Keratinocyte (primary cell): Measurements from ENCODE around the gene TMX3. TPM values are rescaled to one million over a fixed set of nuclear protein-coding genes. Genes with fewer than 3 reads are reported as not detected.

Experiments
- DNase-seq: peaks from one replicate; pipeline ENCODE4 v3.0.0-alpha.2; 2011; ENCODE audit warnings: low read depth, missing footprints, low spot score
- FAIRE-seq: peaks from 2 replicates; lab custom pipeline; 2011; peaks lifted over from hg19 to GRCh38; lab: Jason Lieb, UNC
- H2AFZ ChIP-seq: 2 replicates; pipeline ENCODE4 v1.6.0; 2012; ENCODE audit warnings: low read length, control low read depth, inconsistent platforms; ENCODE audit not compliant: control insufficient read depth
- H3K27ac ChIP-seq: 2 replicates; pipeline ENCODE4 v1.5.1; 2011; ENCODE audit warnings: low read length; ENCODE audit not compliant: control insufficient read depth, insufficient read depth
- H3K27me3 ChIP-seq: 3 replicates; pipeline ENCODE4 v1.6.0; 2011; ENCODE audit warnings: low read length; ENCODE audit not compliant: control insufficient read depth, insufficient read depth; ENCODE audit errors: extremely low read depth
- H3K36me3 ChIP-seq, 2 experiments: 2 replicates in 1 of 2; 3 replicates in 1 of 2; pipeline ENCODE4 v1.5.1; 2011; ENCODE audit warnings: low read length in 2 of 2, mild to moderate bottlenecking in 1 of 2; ENCODE audit not compliant: control insufficient read depth in 2 of 2, insufficient read depth in 2 of 2; ENCODE audit errors: extremely low read depth in 1 of 2
- H3K4me1 ChIP-seq: 3 replicates; pipeline ENCODE4 v1.5.1; 2011; ENCODE audit warnings: low read length; ENCODE audit not compliant: control insufficient read depth, insufficient read depth; ENCODE audit errors: extremely low read depth
- H3K4me2 ChIP-seq: 3 replicates; pipeline ENCODE4 v1.6.0; 2011; ENCODE audit warnings: low read depth, low read length; ENCODE audit not compliant: control insufficient read depth, insufficient read depth; ENCODE audit errors: extremely low read depth
- H3K4me3 ChIP-seq, 3 experiments: fragments of 200-600 bp in 1 of 3; sonication (generic) in 1 of 3; 2 replicates in 2 of 3; 3 replicates in 1 of 3; pipeline ENCODE4 v1.5.1; 2011 to 2016; ENCODE audit warnings: low read length in 3 of 3, mild to moderate bottlenecking in 3 of 3, control low read depth in 2 of 3, inconsistent platforms in 1 of 3, low read depth in 1 of 3, mixed read lengths in 1 of 3, mixed run types in 1 of 3, moderate library complexity in 1 of 3; ENCODE audit not compliant: control insufficient read depth in 2 of 3, insufficient read depth in 2 of 3; ENCODE audit errors: extremely low read depth in 1 of 3
- H3K79me2 ChIP-seq: 2 replicates; pipeline ENCODE4 v1.6.0; 2012; ENCODE audit warnings: low read length; ENCODE audit not compliant: control insufficient read depth, insufficient read depth
- H3K9ac ChIP-seq: 3 replicates; pipeline ENCODE4 v1.6.0; 2011; ENCODE audit warnings: low read length; ENCODE audit not compliant: control insufficient read depth, insufficient read depth; ENCODE audit errors: extremely low read depth
- H3K9me1 ChIP-seq: 3 replicates; pipeline ENCODE4 v1.6.0; 2011; ENCODE audit warnings: low read length; ENCODE audit not compliant: control insufficient read depth, insufficient read depth; ENCODE audit errors: extremely low read depth
- H3K9me3 ChIP-seq: 2 replicates; pipeline ENCODE4 v1.5.1; 2012; ENCODE audit warnings: low read depth, low read length; ENCODE audit not compliant: control insufficient read depth
- H4K20me1 ChIP-seq: 3 replicates; pipeline ENCODE4 v1.6.0; 2011; ENCODE audit warnings: low read length; ENCODE audit not compliant: control insufficient read depth, insufficient read depth; ENCODE audit errors: extremely low read depth
- CTCF ChIP-seq, 3 experiments: IDR thresholded peaks in 1 of 3; conservative IDR thresholded peaks in 1 of 3; optimal IDR thresholded peaks in 1 of 3; 2 replicates in 2 of 3; 3 replicates in 1 of 3; pipeline versions ENCODE3 to v1.5.1; 2011; ENCODE audit warnings: low read length in 3 of 3, mild to moderate bottlenecking in 3 of 3, moderate library complexity in 2 of 3, control low read depth in 1 of 3, inconsistent platforms in 1 of 3; ENCODE audit not compliant: insufficient read depth in 2 of 3; ENCODE audit errors: extremely low read depth in 1 of 3
- EZH2 ChIP-seq: IDR thresholded peaks from one replicate; pipeline ENCODE4 v1.6.1; 2012; ENCODE audit warnings: inconsistent platforms, mild to moderate bottlenecking, low read length, moderate library complexity
- dilution Hi-C: fragments of 300-500 bp; cut with MboI; formaldehyde crosslinking; loops from one replicate; pipeline ENCODE4 v1.7.0; 2020; ENCODE audit warnings: low sequenced_read_pairs; ENCODE audit not compliant: extremely low pct_ligation_motif_present
- polyA plus RNA-seq, 5 experiments: library from polyadenylated mRNA; depleted of rRNA in 3 of 5; stranded (reverse) in 3 of 5; stranded (forward) in 1 of 5; unstranded in 1 of 5; fragments of >200 nt; gene quantifications; 1 replicate in 1 of 5; 2 replicates in 3 of 5; 3 replicates in 1 of 5; pipeline versions ENCODE4 v1.2.1 to v1.2.3, GENCODE V29; 2011 to 2012; ENCODE audit warnings: missing spikeins in 2 of 5, low read depth in 1 of 5, low replicate concordance in 1 of 5

The TMX3 gene
- polyA plus RNA-seq, 1 donor (not counting 4 experiments of a cell fraction or from before 2014, with no cell fraction given): 55.5 TPM

DNA sequence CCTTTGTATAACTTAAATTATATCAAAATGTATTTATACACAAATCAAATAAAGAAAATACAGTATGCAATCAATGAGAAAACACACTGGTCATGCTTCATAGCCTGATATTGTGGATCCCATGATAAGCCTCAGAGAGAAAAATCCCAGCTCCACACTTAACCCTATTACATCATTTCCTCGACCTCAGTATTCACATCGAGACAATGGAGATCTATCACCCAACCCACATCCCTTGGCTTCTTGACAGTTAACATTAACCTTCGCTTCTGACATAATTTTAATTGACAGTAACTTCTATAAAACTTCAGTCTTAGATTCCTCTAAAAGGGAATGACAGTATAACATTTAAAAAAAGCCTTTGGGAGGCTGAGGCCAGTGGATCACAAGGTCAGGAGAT, 11.6 kb downstream of the TMX3 start:
- Histone ChIP-seq H3K79me2 (peaks cover 29% of the 10 kb centered on the region), H3K9me1 (no peaks in the 10 kb centered on the region), H3K4me1 (no peaks in the 10 kb centered on the region), H3K36me3 (peaks cover 2 to 4% of the 10 kb centered on the region in 2 experiments), H3K4me3 (no peak overlapping the region), H3K4me2 (no peak overlapping the region), H3K9me3 (no peaks in the 10 kb centered on the region), H3K9ac (no peak overlapping the region), H4K20me1 (no peaks in the 10 kb centered on the region), H3K27me3 (no peaks in the 10 kb centered on the region), H3K27ac (no peak overlapping the region), H2AFZ (no peak overlapping the region)
- dilution Hi-C loops: no loop called here
- DNase-seq (no peak), FAIRE-seq (no peak)
- TF ChIP-seq EZH2 (no peak), CTCF (optimal IDR thresholded peaks at IDR 0.05 in 1 of 3, IDR thresholded peaks at IDR 0.05 in 1 of 3, conservative IDR thresholded peaks at IDR 0.05 in 1 of 3; ENCODE audit: extremely low read depth in 1 of 3, insufficient read depth in 2 of 3, low read length in 3 of 3) (no peak)

DNA sequence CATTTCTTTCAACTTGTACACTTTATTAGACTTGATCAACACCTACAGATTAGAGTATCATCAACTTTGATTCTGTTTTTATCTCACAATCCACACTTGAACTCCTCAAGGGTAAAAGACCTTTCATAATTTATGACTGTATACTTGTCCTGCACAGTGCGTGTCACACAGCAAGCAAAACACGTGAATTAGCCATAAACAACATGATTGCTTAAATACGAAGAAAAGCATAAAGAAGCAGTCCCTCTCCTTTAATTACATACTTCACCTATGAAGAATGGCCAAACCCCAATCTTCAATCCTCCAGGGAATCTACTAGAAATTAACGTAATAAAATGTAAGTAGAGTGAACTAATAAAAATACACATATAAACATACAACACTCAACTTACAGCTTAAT, 13.6 kb downstream of the TMX3 start:
- Histone ChIP-seq H3K4me3 (no peak overlapping the region), H3K27me3 (no peaks in the 10 kb centered on the region), H3K36me3 (peaks cover 0 to 2% of the 10 kb centered on the region in 2 experiments), H3K4me1 (no peaks in the 10 kb centered on the region), H3K9ac (no peak overlapping the region), H4K20me1 (no peaks in the 10 kb centered on the region), H3K9me1 (no peaks in the 10 kb centered on the region), H3K9me3 (no peaks in the 10 kb centered on the region), H3K79me2 (peaks cover 22% of the 10 kb centered on the region), H3K4me2 (no peak overlapping the region), H3K27ac (no peak overlapping the region), H2AFZ (no peak overlapping the region)
- FAIRE-seq: no peak
- TF ChIP-seq CTCF (optimal IDR thresholded peaks at IDR 0.05 in 1 of 3, IDR thresholded peaks at IDR 0.05 in 1 of 3, conservative IDR thresholded peaks at IDR 0.05 in 1 of 3; ENCODE audit: extremely low read depth in 1 of 3, insufficient read depth in 2 of 3, low read length in 3 of 3) (no peak), EZH2 (no peak)
- DNase-seq: no peak
- dilution Hi-C loops: no loop called here
